ENCODE data around the gene AGER.
A peak's percentile ranks its signal among the peaks of the same experiment; 100 is the strongest.

Gene AGER

DNA sequence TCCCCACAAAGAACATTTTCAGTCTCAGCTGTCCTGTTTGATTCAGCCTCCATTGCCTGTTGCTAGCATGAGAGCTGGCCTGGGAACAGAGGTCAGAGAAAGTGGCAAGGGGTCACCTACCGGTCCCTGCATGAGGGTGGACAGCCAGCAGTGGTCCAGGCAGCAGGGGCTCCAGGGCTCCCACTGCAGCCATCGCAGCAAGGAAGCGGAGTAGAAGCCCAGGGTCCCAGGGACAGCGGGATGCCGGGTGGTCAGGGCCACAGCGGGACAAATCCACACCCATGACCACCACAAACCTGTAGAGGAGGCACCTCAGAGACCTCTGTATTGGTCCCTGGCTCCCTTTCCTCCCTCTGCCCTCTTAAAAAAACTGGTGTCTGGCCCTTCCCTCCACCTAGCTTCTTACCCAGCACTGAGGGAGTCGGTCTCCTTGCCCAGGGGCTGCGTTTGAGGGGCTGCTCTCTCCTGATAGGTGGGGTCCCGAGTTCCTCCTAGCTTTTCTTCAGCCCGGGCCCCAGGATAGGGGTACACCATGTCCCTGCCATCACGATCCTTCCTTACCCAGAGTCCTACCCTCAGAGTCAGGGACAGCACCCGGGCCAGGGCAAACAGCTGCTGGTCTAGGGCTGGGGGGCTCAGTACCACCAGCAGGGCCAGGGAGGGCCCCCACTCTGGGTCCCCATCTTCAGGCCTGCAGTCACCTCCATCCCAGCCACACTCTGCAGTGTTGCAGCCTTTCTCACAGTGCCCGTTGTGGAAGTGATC is 16.8 kb upstream of the AGER start:
- in situ Hi-C loops (cut with HindIII; ENCODE audit: low sequenced_read_pairs) = no loop called here
- DNase-seq (ENCODE audit: low read depth) = no peak
- no peak overlapping the region for H3K4me3 ChIP-seq (ENCODE audit: low read depth, low read length)
- TF ChIP-seq, protein P1, sequence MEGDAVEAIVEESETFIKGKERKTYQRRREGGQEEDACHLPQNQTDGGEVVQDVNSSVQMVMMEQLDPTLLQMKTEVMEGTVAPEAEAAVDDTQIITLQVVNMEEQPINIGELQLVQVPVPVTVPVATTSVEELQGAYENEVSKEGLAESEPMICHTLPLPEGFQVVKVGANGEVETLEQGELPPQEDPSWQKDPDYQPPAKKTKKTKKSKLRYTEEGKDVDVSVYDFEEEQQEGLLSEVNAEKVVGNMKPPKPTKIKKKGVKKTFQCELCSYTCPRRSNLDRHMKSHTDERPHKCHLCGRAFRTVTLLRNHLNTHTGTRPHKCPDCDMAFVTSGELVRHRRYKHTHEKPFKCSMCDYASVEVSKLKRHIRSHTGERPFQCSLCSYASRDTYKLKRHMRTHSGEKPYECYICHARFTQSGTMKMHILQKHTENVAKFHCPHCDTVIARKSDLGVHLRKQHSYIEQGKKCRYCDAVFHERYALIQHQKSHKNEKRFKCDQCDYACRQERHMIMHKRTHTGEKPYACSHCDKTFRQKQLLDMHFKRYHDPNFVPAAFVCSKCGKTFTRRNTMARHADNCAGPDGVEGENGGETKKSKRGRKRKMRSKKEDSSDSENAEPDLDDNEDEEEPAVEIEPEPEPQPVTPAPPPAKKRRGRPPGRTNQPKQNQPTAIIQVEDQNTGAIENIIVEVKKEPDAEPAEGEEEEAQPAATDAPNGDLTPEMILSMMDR (IDR thresholded peaks at IDR 0.05; ENCODE audit: low read depth, low read length, missing control alignments) = no peak

DNA sequence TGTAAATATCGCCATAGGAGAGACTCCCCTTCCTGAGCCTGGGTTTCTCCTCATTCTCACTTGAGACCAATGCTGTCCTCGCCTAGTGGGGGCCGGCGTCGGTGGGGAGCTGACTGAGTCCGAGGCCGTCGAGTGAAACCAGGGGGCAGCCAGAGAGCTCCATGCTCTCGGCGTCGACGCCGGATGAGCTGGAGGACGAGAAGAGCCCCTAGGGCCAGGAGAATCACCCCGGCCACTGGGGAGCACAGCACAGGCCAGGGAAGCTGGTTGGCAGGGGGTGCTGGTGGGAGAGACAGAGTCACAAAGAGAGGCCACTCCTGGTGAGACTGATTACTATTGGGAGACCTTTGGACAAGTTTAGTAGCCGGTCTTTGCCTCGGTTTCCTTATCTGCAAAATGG is 14.8 kb upstream of the AGER start:
- in situ Hi-C loops (cut with HindIII; ENCODE audit: low sequenced_read_pairs) = no loop called here
- TF ChIP-seq, protein P1 (IDR thresholded peaks at IDR 0.05; ENCODE audit: low read depth, low read length, missing control alignments) = no peak
- no peak overlapping the region for H3K4me3 ChIP-seq (ENCODE audit: low read depth, low read length)
- no peak for DNase-seq (ENCODE audit: low read depth)

DNA sequence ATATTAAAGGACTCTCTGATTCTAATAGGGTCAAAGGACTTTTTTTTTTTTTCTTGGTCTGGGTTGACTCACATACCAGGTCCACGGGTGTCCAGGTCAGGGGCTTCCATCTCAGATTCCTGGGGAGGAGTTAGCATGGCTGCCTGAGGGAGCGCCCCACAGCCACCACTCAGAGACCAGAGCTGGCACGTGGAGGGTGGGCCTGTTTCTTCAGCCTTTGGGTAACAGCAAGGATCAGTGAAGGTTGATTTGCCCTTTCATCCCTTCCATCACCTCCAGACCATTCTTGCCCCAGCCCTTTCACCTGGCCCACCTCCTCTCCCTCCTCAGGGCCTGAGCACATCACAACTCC is 14.3 kb upstream of the AGER start:
- no peak overlapping the region for H3K4me3 ChIP-seq (ENCODE audit: low read depth, low read length)
- TF ChIP-seq, protein P1 (IDR thresholded peaks at IDR 0.05; ENCODE audit: low read depth, low read length, missing control alignments) = no peak
- in situ Hi-C loops (cut with HindIII; ENCODE audit: low sequenced_read_pairs) = no loop called here
- DNase-seq (ENCODE audit: low read depth) = no peak

DNA sequence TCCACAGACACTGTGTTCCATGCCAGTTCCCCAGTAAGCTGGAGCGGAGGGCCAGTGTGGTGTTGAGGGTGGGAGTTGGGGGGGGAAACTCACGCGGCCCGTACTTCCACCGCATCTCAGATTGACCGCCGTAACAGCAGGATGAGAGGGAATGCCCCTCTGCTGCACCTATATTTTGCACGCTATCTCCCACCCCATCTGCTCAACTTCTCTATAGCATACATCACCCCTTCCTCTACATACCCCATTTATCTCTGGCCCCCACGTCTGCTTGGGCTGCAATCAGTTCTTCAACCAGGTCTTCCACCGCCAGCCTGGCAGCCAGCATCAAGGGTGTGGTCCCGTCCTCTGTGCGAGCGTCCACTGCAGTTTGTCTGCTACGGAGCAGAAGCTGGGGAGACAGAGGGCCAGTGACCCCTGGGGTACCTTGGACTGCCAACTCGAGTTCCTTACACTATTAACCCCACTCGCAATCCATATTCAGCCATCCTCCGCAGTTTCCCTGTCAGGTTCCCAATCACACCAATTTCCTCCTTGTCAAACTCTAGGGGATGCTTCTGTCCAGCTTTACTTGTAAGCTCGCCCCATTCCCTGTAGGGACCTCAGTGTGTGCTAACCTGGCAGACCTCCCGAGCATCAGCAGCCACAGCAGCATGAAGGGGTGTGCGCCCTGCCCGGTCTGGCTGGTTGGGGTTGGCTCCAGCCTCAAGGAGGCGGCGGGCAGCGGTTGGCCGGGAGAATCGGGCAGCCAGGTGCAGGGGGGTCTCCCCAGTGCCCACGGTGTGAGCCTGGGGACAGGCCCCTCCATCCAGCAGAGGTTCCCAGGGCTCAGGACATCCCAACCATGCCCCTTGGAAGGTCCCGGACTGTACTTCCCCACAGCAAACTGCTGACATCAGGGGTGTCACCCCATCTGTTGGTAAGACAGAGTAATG is 12.9 kb upstream of the AGER start:
- H3K4me3 ChIP-seq (ENCODE audit: low read depth, low read length) = peak overlapping the region; percentile 83
- TF ChIP-seq, protein P1 (IDR thresholded peaks at IDR 0.05; ENCODE audit: low read depth, low read length, missing control alignments) = peak; percentile 6
- in situ Hi-C loops (cut with HindIII; ENCODE audit: low sequenced_read_pairs) = no loop called here
- no peak for DNase-seq (ENCODE audit: low read depth)

DNA sequence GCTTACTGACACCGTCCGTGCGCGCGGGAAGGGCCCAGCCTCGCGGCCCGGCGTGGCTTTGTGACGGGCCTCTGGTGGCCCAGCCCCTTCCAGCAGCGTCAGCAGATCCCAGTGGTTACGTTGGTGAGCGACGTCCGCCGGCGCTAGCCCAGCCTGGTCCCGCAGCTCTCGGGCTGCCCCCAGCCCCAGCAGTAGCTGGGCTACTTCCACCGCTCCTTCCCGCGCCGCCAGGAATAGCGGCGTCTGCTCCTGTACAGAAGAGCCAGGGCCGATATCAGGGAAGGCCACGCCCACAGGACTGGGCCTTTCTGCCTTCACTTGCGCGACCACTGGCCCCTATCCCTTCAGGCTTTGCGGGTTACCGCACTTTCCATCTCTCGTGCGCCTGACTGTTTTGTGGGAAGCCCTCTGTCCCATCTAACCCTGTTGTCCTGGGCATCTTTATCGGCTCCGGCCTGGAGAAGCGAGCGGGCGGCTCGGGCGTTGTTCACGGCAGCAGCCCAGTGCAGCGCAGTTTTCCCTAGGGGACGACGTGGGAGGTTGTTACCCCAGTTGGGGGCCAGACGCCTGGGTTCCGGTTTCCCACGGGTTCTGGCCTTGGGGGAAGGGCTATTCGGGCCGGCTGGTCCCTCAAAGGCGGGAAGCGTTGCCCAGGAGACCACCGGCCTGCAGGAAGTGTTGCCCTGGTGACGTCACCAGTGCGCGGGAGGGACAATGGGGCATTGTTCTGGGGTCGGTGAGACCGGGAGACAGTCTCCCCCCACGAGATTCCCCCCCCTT is 12.0 kb upstream of the AGER start:
- TF ChIP-seq, protein P1 (IDR thresholded peaks at IDR 0.05; ENCODE audit: low read depth, low read length, missing control alignments) = no peak
- peak overlapping the region; percentile 83 for H3K4me3 ChIP-seq (ENCODE audit: low read depth, low read length)
- in situ Hi-C loops (cut with HindIII; ENCODE audit: low sequenced_read_pairs) = no loop called here
- DNase-seq (ENCODE audit: low read depth) = peak; percentile 58

DNA sequence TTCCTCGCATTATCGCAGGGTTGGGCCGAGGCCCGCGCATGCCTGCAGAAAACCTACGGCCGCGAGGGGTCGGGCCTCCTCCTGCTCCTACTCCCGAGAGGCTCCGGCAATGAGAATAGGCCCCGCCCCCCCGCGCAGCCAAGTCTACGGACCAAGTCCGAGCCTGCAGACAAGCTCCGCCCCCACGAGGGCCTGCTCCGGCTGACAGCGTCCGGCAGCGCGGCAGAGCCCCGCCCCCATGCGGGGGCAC is 11.5 kb upstream of the AGER start:
- peak; percentile 99 for DNase-seq (ENCODE audit: low read depth)
- in situ Hi-C loops (cut with HindIII; ENCODE audit: low sequenced_read_pairs) = no loop called here
- peak overlapping the region; percentile 83 for H3K4me3 ChIP-seq (ENCODE audit: low read depth, low read length)
- TF ChIP-seq, protein P1 (IDR thresholded peaks at IDR 0.05; ENCODE audit: low read depth, low read length, missing control alignments) = peak; percentile 45

All from astrocyte of the cerebellum (primary cell).